Heart left ventricle (tissue), 13 donors: ENCODE measurements around the gene UBL5.

ENCODE experiments used
- CTCF ChIP-seq, 12 donors: fragments of 200-600 bp; sonication (generic) in 4 of 12; IDR thresholded peaks; one replicate each; pipeline versions ENCODE4 v1.5.0 to v1.8.0; 2018 to 2022; ENCODE audit warnings: antibody characterized with exemption in 12 of 12, mild to moderate bottlenecking in 5 of 12
- POLR2A ChIP-seq, 2 donors: fragments of 450-650 bp; IDR thresholded peaks; one replicate each; pipeline ENCODE4 v1.6.1; 2017; ENCODE audit warnings: antibody characterized with exemption in 2 of 2, mild to moderate bottlenecking in 2 of 2, moderate library complexity in 2 of 2
- donor health status: ischemic (EF 13 %, LVEDD 7.1; RV severe dilation, severe dysfunction).
- donor health status: DM: no; HTN: yes; CAD: no.
- donor health status: DM: no; HTN: no; CAD: no.
- donor health status: ischemic (EF 25% LVEDD 6.9; RV normal size, moderate dysfunction).
- donor health status: ischemic (EF 25% LVEDD 5.7; RV mildly dilated, moderate dysfunction).
- donor health status: ischemic (EF 35%, LVEDD 5.7; RV mildly dilated, moderate dysfunction).
- donor health status: nonischemic (EF 11% LVEDD 7.7; RV severe dilation, severe dysfunction).
- donor health status: DM: yes; HTN: yes; CAD: no.
- donor health status: PGD.
- donor health status: ischemic (EF 29% LVEDD 5.4; RV normal size, mild dysfunction).
- donor health status: nonischemic (EF 23%, LVEDD 6.1; RV moderate dilation, normal function).

- peak; percentile 55 to 93 (median 71) for TF ChIP-seq CTCF (IDR thresholded peaks at IDR 0.05)
- TF ChIP-seq POLR2A (IDR thresholded peaks at IDR 0.05) = peak in 1 of 2 donors; percentile 40
Observed at GRCh38 chr19:9834726-9835506, 7.2 kb downstream of the UBL5 start, which contains the start of gene PIN1.
